Measurements from ENCODE around the gene CCAR1.
A peak's percentile ranks its signal among the peaks of the same experiment; 100 is the strongest.
"Not testable (repeated sequence)": the region's sequence is repeated elsewhere in the genome, so short reads cannot be mapped to it uniquely, and the experiment has no call there.

CCAR1 gene

DNA sequence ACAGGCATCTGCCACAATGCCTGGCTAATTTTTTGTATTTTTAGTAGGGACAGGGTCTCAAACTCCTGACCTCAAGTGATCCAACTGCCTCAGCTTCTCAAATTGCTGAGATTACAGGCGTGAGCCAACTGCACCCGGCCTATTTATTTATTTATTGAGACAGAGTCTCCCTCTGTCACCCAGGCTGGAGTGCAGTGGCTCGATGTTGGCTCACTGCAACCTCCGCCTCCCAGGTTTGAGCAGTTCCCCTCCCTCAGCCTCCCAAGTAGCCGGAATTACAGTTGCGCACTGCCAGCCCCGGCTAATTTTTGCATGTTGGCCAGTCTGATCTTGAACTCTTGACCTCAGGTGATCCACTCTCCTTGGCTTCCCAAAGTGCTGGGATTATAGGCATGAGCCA lies 46.4 kb downstream of the CCAR1 start:
- not testable (repeated sequence) for DNase-seq

DNA sequence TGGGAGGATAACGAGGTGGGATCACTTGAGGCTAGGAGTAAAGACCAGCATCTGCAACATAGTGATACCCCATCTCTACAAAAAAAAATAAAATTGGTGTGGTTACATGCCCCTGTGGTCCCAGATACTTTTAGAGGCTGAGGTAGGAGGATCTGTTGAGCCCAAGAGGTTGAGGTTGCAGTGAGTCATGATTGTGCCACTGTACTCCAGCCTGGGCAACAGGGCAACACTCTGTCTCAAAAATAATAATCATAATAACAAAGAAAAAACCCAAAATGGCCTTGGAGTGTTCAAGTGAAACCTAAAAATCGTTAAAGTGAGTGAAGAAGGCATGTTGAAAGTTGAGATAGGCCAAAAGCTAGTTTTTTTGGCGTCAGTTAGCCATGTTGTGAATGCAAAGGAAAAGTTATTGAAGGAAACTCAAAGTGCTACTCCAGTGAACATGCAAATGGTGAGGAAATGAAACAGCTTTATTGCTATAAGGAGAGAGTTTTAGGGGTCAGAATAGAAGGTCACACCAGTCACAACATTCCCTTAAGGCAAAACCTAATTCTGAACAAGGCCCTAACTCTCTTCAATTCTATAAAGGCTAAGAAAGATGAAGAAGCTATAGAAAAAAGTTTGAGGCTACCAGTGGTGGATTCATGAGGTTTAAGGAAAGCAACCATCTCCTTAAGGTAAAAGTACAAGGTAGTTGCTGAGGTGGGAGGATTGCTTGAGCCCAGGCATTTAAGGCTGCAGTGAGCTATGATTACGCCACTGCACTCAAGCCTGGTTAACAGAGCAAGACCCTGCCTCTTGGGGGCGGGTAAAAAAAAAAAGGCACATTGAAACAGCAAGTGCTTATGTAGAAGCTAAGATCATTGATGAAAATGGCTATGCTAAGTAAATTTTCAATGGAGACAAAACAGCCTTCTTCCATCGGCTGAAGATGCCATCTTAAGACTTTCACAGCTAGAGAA lies 60.9 kb downstream of the CCAR1 start:
- no peak for DNase-seq

DNA sequence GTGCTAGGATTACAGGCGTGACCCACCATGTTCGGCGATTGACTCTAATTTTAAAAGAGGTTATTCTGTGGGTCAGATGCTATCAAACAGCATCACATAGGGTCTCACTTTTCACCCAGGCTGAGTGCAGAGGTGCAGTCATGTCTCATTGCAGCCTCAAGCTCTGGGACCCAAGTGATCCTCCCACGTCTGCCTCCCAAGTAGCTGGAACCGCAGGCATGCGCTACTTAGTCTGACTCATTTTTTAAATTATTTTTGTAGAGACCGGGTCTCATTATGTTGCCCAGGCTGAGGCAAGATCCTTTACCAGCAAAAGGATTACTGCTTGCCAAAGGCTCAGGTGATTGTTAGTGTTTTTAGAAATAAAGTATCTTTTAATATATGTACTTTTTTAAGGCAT lies 63.4 kb downstream of the CCAR1 start:
- no peak for DNase-seq

- no peak for DNase-seq
These were observed 66.8 kb downstream of the CCAR1 start for GRCh38 chr10:68787813-68788212.

GRCh38 chr10:68790476-68790875 lies 69.4 kb downstream of the CCAR1 start:
- DNase-seq, result no peak

GRCh38 chr10:68792115-68792514 lies 71.1 kb downstream of the CCAR1 start:
- DNase-seq, result no peak

DNA sequence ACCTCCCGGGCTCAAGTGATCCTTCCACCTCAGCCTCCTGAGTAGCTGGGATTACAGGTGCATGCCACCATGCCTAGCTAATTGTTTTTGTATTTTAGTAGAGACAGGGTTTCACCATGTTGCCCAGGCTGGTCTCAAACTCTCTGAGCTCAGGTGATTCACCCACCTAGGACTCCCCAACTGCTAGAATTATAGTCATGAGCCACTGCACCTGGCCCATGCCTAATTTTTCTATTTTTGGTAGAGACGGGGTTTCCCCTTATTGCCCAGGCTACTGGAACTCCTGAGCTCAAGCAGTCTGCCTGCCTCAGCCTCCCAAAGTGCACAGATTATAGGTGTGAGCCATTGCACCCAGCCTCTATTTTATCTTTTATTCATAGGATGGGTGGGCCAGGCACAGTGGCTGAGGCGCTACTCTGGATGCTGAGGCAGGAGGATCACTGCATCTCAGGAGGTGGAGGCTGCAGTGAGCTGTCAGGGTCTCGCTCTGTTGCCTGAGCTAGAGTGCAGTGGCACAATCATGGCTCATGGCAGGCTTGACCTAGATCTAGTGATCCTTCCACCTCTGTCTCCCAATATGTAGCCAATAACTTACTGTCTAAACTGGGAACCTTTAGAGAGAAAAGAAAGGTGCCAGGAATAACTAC lies 75.0 kb downstream of the CCAR1 start:
- no peak for DNase-seq

- DNase-seq, result no peak
These were observed 75.6 kb downstream of the CCAR1 start for GRCh38 chr10:68796605-68797004.

DNA sequence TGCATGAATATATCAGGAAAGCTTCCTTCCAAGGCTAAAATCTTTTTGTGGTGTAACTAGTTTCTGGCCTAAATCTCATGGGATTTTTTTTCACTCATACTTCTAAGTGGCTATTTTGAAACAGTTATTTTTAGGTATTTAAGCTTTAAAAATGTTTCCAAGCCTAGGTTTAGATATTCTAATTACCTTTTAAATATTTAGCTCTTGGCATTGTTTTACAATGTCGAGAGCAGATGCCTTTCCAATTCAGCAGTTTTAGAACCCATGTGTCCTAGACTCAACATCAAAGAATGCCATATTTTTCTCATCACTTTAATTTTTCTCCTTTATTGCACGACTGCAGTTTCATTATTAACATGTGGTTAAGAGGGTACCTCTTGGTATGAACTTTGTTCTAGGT lies 79.2 kb downstream of the CCAR1 start:
- DNase-seq, result no peak

DNA sequence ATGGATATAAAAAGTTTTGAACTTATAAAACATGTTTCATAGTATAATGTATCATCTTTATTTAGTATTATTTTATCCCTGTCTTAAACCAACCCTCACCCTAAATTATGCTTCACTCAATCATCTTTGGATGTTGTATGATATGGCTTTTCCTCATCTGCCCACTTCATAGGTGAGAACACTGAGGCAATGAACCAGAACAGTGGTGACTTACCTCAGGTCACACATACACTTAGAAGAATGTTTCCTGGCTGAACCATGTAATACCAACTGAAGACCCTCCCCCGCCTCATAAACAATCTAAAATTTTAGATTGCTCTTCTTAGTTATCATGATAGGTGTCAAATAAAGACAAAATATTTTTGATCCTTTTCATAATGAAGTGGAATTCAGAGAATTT lies 83.7 kb downstream of the CCAR1 start:
- no peak for DNase-seq

DNA sequence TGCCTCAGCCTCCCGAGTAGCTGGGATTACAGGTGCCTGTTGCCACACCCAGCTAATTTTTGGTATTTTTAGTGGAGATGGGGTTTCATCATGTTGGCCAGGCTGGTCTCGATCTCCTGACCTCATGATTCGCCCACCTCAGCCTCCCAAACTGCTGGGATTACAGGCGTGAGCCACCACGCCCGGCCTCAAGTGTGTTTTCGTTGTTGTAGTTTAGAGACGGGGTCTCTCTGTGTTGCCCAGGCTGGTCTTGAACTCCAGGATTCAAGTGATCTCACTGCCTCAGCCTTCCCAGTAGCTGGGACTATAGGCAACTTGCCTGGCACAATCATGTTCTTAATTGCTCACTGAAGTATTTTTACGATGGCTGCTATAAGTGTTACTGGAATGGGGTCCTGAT lies 89.8 kb downstream of the CCAR1 start:
- not testable (repeated sequence) for DNase-seq

- DNase-seq, result no peak
These were observed 90.4 kb downstream of the CCAR1 start for GRCh38 chr10:68811314-68812009.

- DNase-seq, result no peak
These were observed 91.4 kb downstream of the CCAR1 start for GRCh38 chr10:68812420-68812819.

- DNase-seq, result no peak
These were observed 92.5 kb downstream of the CCAR1 start for GRCh38 chr10:68813559-68813958.

- DNase-seq, result no peak
These were observed 95.9 kb downstream of the CCAR1 start for GRCh38 chr10:68816796-68817412.

DNA sequence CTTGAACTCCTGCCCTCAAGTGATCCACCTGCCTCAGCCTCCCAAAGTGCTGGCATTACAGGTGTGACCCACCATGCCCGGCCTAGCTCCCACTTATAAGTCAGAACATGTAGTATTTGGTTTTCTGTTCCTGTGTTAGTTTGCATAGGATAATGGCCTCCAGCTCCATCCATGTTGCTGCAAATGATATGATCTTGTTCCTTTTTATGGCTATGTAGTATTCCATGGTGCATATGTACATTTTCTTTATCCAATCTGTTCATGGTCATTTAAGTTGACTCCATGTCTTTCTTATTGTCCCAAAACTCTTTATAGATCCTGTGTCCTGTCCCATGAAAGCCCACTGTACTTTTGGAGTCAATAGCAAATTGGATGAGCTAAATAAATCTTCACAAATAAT lies 99.3 kb downstream of the CCAR1 start:
- DNase-seq, result not testable (repeated sequence)

DNA sequence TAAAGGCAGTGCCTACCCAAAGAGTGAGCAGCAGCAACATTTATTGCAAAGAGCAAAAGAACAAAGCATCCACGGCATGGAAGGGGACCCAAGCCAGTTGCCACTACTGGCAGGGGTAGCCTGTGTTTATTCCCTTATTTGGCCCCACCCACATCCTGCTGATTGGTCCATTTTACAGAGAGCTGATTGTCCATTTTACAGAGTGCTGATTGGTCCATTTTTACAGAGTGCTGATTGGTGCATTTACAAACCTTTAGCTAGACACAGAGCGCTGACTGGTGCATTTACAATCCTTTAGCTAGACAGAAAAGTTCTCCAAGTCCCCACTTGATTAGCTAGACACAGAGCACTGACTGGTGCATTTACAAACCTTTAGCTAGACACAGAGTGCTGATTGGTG lies 101.6 kb downstream of the CCAR1 start:
- not testable (repeated sequence) for DNase-seq

- peak; percentile 67 for DNase-seq
These were observed 105.9 kb downstream of the CCAR1 start, which contains the start of gene STOX1 for GRCh38 chr10:68826764-68827591. Gene STOX1, plus strand, starts transcription at chr10:68827531. Its CDS starts 93 bp downstream, at chr10:68827624.

- not testable (repeated sequence) for DNase-seq
These were observed 106.5 kb downstream of the CCAR1 start for GRCh38 chr10:68827592-68827959.

DNA sequence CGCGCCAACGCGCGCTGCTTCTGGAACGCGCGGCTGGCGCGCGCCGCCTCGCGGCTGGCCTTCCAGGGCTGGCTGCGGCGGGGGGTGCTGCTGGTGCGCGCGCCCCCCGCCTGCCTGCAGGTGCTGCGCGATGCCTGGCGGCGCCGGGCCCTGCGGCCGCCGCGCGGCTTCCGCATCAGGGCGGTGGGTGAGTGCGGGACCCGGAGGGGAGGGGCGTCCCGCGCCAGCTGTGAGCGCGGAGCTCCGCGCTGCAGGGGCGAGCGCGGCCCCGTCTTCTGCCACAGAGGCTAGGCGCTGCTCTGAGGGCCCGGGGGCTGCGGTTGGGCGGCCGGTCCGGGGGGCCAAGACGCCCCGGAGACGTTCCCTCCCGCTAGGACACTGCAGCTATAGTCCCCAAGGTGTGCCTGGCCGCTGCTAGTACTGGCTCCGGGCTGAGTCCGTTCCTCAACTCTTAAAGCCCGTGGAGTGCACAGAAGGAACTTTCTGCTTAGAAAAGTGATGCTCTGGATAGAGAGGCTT lies 107.1 kb downstream of the CCAR1 start:
- DNase-seq, result peak; percentile 13

- DNase-seq, result no peak
These were observed 107.8 kb downstream of the CCAR1 start for GRCh38 chr10:68828833-68829232.

- DNase-seq, result no peak
These were observed 108.5 kb downstream of the CCAR1 start for GRCh38 chr10:68829521-68829920.

All from stimulated activated CD4-positive, alpha-beta T cell treated with anti-CD3 and anti-CD28 coated beads, Interleukin-12 subunit alpha, Interleukin-12 subunit beta, amount 100 ng/mL, for 4 hours (primary cell).